ENCODE results near the gene CAPN15.

CAPN15 gene

DNA sequence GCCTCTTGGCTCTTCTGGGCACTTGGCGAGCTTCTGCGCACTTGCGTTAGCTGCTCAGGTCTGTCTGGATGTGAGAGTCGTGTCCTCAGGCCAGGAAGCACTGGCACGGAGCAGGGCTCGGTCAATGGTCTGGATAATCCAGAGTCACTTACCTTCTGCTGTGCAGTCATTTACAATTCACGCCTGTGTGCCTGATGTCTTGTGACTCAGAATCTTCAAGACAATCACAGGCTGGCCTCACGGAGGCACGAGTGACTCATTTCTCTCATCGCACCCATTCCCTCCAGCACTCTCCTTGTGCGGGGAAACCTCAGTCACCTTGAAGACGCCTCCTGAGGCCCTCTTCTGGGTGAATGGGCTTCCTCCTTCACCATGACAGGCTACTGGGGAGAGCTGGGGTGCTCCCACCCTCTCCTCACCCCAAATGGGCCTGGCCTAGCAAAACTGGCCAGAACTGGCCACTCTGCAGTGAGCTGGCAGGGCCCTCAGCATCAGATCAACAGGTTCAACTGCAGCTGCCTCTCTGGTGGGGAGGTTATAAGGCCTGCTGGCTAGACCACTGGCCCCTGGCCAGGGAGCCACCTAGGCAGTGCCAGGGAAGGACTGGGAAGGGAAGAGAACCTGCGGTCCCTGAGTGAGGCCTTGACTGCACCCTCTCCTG, 1.9 kb upstream of the CAPN15 start:
- H3K4me1 ChIP-seq: peaks cover 11% of the 10 kb centered on the region
- no peaks in the 10 kb centered on the region for H3K9me3 ChIP-seq
- peaks cover 20% of the 10 kb centered on the region for H3K36me3 ChIP-seq (replicated peaks)
- peak overlapping the region; percentile 68 for H3K4me3 ChIP-seq
- H3K27me3 ChIP-seq (ENCODE audit: low read depth): no peaks in the 10 kb centered on the region
- in situ Hi-C loops (cut with MboI; ENCODE audit: low sequenced_read_pairs): no loop called here
- no peak for DNase-seq (ENCODE audit: low spot score in 2 of 2)

DNA sequence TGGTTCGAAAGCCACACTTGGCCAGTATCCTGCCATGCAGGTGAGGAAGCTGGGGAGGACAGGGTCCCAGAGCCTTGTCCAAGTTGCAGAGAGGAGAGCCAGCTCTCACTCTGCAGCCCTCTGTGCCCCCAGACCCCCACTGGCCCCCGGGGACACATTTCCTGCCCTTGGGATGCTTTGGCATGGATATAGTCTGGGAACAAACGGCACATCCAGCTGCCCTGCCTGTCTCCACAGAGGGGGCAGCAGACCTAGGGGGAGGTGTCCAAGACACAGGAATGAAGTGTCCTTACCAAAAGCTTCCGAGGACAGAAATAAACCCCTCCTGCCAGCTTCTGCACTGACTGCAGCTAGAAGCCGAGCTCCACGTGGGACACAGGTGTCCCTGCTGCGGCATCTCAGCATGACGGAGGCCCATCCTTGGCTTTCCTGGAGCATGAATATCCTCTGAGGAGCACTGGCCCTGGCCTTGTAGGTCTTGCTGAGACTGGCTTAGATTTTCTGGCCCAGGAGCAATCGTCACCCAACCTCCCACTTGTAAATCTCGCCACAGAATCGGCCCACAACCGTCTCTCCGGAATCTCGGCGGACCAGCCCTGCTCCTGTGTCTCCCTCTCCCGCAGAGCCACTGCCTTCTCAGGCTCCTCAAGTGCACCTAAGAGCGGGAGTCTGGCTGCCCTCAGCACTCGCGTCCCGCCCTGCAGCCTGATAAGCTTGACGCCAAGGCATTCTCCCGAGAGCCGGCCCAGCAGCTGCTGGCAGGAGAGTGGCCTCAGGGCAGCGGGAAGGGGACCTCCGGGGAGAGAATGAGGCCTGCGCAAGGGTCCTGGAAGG, 1.1 kb upstream of the CAPN15 start:
- H3K9me3 ChIP-seq: no peaks in the 10 kb centered on the region
- peak overlapping the region; percentile 68 for H3K4me3 ChIP-seq
- peaks cover 19% of the 10 kb centered on the region for H3K36me3 ChIP-seq (replicated peaks)
- H3K27me3 ChIP-seq (ENCODE audit: low read depth): no peaks in the 10 kb centered on the region
- in situ Hi-C loops (cut with MboI; ENCODE audit: low sequenced_read_pairs): no loop called here
- peak; percentile 33 to 64 for DNase-seq (ENCODE audit: low spot score in 2 of 2)
- H3K4me1 ChIP-seq: peaks cover 11% of the 10 kb centered on the region

GRCh38 chr16:528111-529011, 849 bp downstream of the CAPN15 start:
- Histone ChIP-seq H3K36me3 (replicated peaks) (peaks cover 19% of the 10 kb centered on the region), H3K4me3 (peak overlapping the region; percentile 73), H3K27me3 (ENCODE audit: low read depth) (no peaks in the 10 kb centered on the region), H3K9me3 (no peaks in the 10 kb centered on the region), H3K4me1 (peaks cover 11% of the 10 kb centered on the region)
- DNase-seq (ENCODE audit: low spot score in 2 of 2): peak in 1 of 2 experiments; percentile 43
- in situ Hi-C loops (cut with MboI; ENCODE audit: low sequenced_read_pairs): no loop called here

DNA sequence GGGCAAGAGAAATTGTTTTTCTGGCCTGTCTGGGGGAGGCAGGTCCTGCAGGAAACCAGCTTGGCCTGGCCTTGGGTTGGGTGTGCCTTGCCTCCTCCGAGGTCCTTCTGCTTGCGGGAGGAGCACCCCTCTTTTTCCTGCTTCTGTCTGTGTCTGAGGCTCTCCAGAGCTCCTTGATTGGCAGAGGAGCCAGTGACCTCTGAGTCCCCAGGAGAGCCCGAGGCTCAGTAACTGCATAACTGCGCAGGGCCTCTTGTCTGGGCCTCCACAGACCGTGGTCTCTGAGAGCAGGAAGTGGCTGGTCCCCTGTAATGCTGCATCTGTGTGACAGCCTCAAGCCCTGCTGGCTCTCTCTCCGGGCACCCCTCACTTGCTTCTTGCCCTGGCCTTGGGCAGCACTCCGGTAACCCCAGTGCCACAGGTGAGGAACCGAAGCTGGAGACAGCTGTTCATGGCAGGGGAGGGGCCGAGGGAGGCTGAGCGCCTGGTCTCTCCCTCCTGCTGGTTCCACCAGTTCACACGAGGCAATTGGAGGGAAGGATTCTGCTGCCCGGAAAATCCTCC, 1.6 kb downstream of the CAPN15 start:
- no peak for DNase-seq (ENCODE audit: low spot score in 2 of 2)
- peaks cover 19% of the 10 kb centered on the region for H3K36me3 ChIP-seq (replicated peaks)
- H3K9me3 ChIP-seq: no peaks in the 10 kb centered on the region
- in situ Hi-C loops (cut with MboI; ENCODE audit: low sequenced_read_pairs): no loop called here
- H3K4me3 ChIP-seq: peak overlapping the region; percentile 73
- no peaks in the 10 kb centered on the region for H3K27me3 ChIP-seq (ENCODE audit: low read depth)
- peaks cover 11% of the 10 kb centered on the region for H3K4me1 ChIP-seq

GRCh38 chr16:530111-530817, 2.8 kb downstream of the CAPN15 start:
- H3K4me1 ChIP-seq: peaks cover 11% of the 10 kb centered on the region
- no peaks in the 10 kb centered on the region for H3K27me3 ChIP-seq (ENCODE audit: low read depth)
- H3K9me3 ChIP-seq: no peaks in the 10 kb centered on the region
- H3K4me3 ChIP-seq: no peak overlapping the region
- in situ Hi-C loops (cut with MboI; ENCODE audit: low sequenced_read_pairs): no loop called here
- DNase-seq (ENCODE audit: low spot score in 2 of 2): no peak
- peaks cover 16% of the 10 kb centered on the region for H3K36me3 ChIP-seq (replicated peaks)

DNA sequence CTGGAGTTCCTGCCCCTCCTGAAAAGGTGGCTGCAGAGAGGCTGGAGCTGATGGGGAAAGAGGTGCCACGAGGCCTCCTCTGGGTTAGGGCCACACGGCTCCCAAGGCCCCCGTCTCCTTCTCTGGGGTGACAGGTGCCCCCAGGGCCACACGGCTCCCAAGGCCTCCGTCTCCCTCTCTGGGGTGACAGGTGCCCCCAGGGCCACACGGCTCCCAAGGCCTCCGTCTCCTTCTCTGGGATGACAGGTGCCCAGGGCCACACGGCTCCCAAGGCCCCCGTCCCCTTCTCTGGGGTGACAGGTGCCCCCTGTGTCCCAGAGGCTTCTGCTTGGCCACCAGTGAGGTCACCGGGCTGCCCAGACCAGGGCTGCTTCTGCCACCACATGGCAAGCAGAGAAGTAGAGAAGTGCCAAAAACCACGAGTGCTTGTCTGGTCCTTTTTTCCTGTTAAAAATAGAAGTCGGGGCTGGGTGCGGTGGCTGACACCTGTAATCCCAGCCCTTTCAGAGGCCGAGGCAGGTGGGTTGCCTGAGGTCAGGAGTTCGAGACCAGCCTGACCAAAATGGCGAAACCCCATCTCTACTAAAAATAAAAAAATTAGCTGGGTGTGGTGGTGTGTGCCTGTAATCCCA, 4.1 kb downstream of the CAPN15 start:
- Histone ChIP-seq H3K4me1 (no peaks in the 10 kb centered on the region; the same call in 1 of the 2 replicates), H3K9me3 (no peaks in the 10 kb centered on the region), H3K27me3 (ENCODE audit: low read depth) (no peaks in the 10 kb centered on the region), H3K36me3 (replicated peaks) (peaks cover 18% of the 10 kb centered on the region), H3K4me3 (no peak overlapping the region)
- no peak for DNase-seq (ENCODE audit: low spot score in 2 of 2)
- in situ Hi-C loops (cut with MboI; ENCODE audit: low sequenced_read_pairs): no loop called here

DNA sequence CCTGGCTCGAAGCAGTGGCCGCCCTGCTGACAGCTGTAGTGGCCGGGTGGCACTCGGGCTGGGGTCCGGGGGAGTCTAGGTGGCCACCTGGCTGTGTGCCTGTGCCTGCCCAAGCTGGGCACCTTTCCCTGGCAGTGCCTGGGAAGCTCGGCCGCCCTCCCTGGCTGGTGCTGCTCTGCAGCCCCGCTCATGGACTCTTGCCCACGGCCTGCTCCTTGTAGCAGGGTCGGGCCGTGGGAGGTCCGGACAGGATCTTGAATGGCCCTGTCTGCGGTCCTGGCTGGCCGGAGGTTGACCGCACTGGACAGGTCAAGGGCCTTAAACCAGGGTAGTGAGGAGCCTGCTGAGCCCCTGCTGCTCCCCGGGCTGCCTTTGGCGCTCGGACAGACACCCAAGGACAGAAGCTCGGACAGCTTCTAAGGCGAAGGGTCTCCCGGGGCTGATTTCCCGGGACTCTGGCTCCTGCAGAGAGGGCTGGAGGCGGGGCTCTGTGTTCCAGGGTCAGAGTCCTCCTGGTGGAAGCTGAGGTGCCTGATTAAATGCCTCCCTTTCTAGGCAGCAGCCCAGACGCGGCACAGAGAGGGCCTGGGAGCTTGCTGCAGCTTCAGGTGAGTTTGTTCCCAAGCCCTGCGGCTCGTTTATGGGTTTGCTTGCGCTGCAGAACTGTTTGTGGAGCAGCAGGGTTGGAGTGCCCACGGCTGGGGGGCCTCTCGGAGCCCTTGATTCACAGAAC, 6.0 kb downstream of the CAPN15 start:
- Histone ChIP-seq H3K4me1 (no peaks in the 10 kb centered on the region; the same call in 1 of the 2 replicates), H3K36me3 (replicated peaks) (peaks cover 19% of the 10 kb centered on the region), H3K27me3 (ENCODE audit: low read depth) (no peaks in the 10 kb centered on the region), H3K4me3 (no peak overlapping the region), H3K9me3 (no peaks in the 10 kb centered on the region)
- DNase-seq (ENCODE audit: low spot score in 2 of 2): no peak
- in situ Hi-C loops (cut with MboI; ENCODE audit: low sequenced_read_pairs): no loop called here

DNA sequence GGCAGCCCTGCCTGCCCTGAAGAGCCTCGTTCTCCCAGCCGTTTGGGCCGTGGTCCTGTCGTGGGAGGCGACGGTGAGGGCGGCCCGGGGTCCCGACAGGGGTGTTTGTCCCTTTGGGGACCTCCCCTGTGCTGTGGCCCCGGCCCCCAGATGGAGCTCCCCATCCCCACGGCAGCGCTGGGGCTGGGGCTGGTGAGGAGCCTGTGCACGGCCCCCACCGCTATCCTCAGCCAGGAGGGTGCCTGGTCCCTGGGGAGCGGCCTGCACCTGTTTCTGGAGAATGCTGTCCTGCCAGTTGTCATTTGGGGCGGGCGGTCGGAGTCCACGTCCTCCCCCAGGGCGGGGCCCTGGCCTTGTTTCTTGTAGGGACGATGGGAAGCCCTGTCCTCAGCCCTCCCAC, 6.6 kb downstream of the CAPN15 start:
- Histone ChIP-seq H3K36me3 (replicated peaks) (peaks cover 19% of the 10 kb centered on the region), H3K9me3 (no peaks in the 10 kb centered on the region), H3K4me1 (no peaks in the 10 kb centered on the region; the same call in 1 of the 2 replicates), H3K27me3 (ENCODE audit: low read depth) (no peaks in the 10 kb centered on the region), H3K4me3 (no peak overlapping the region)
- in situ Hi-C loops (cut with MboI; ENCODE audit: low sequenced_read_pairs): no loop called here
- no peak for DNase-seq (ENCODE audit: low spot score in 2 of 2)

DNA sequence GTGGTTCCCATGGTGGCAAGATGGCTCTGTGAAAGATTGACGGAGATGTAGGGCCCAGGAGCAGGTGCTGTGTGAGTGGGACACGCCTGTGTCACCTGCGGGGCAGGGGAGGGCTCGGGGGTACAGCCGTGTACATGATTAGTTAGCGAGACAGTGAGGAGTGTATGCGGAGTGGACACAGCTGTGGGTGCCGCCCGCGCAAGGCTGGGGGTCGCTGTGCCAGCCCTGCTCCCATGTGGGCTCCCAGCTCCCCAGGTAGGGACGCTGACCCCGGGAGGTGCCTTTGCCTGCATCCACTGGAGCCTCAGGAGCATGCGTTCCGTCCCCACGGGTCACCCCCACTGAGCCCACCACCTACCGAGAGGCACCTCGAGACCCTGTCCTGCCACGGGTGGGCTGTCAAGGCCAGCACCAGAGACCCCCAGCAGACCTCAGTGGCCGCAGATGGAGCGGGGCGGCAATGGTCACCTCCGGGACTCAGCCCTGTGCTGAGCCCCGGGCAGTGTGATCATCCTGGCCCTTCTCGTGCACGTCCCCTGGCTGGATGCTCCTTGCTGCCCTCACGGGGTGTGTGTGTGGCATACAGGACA, 7.4 kb downstream of the CAPN15 start:
- H3K27me3 ChIP-seq (ENCODE audit: low read depth): no peaks in the 10 kb centered on the region
- no peak for DNase-seq (ENCODE audit: low spot score in 2 of 2)
- in situ Hi-C loops (cut with MboI; ENCODE audit: low sequenced_read_pairs): no loop called here
- no peaks in the 10 kb centered on the region for H3K9me3 ChIP-seq
- peaks cover 11% of the 10 kb centered on the region for H3K36me3 ChIP-seq (replicated peaks)
- H3K4me1 ChIP-seq: no peaks in the 10 kb centered on the region
- H3K4me3 ChIP-seq: no peak overlapping the region

GRCh38 chr16:535446-536405, 8.2 kb downstream of the CAPN15 start:
- no peaks in the 10 kb centered on the region for H3K9me3 ChIP-seq
- H3K4me1 ChIP-seq: no peaks in the 10 kb centered on the region
- in situ Hi-C loops (cut with MboI; ENCODE audit: low sequenced_read_pairs): no loop called here
- DNase-seq (ENCODE audit: low spot score in 2 of 2): no peak
- no peaks in the 10 kb centered on the region for H3K27me3 ChIP-seq (ENCODE audit: low read depth)
- peaks cover 7% of the 10 kb centered on the region for H3K36me3 ChIP-seq (replicated peaks)
- no peak overlapping the region for H3K4me3 ChIP-seq

DNA sequence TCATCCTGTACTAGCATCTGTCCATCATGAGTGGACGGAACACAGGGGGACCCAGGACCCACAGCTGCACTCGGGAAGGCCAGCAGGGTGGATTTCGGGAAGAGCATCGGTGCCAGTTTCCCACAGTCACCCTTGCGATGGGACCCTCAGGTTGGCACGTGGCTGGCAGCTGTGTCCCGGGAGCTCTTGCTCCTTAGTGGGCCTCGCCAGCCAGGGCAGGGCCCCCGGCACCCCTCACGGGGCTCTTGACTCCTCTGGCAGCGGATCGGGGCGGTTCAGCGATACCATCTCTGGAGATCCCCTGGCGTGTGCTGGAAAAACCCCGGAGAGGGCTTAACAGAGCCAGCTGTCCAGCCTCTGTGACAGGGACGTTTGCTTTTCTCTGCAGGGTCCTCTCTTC, 9.2 kb downstream of the CAPN15 start:
- Histone ChIP-seq H3K27me3 (ENCODE audit: low read depth) (no peaks in the 10 kb centered on the region), H3K4me1 (no peaks in the 10 kb centered on the region), H3K36me3 (replicated peaks) (peaks cover 7% of the 10 kb centered on the region), H3K4me3 (no peak overlapping the region), H3K9me3 (no peaks in the 10 kb centered on the region)
- in situ Hi-C loops (cut with MboI; ENCODE audit: low sequenced_read_pairs): no loop called here
- DNase-seq (ENCODE audit: low spot score in 2 of 2): no peak

All from HAP-1 (cell line).